Epithelial cell of alveolus of lung (primary cell): ENCODE measurements around the gene POU2F3. TPM values are rescaled to one million over a fixed set of nuclear protein-coding genes. Genes with fewer than 3 reads are reported as not detected.

Experiments
- total RNA-seq: library from RNA; depleted of rRNA; stranded (reverse); fragments of >200 nt; gene quantifications from 2 replicates; pipeline ENCODE4 v1.2.1, GENCODE V29; 2015

POU2F3 gene
- not detected in 2 replicates for total RNA-seq

DNA sequence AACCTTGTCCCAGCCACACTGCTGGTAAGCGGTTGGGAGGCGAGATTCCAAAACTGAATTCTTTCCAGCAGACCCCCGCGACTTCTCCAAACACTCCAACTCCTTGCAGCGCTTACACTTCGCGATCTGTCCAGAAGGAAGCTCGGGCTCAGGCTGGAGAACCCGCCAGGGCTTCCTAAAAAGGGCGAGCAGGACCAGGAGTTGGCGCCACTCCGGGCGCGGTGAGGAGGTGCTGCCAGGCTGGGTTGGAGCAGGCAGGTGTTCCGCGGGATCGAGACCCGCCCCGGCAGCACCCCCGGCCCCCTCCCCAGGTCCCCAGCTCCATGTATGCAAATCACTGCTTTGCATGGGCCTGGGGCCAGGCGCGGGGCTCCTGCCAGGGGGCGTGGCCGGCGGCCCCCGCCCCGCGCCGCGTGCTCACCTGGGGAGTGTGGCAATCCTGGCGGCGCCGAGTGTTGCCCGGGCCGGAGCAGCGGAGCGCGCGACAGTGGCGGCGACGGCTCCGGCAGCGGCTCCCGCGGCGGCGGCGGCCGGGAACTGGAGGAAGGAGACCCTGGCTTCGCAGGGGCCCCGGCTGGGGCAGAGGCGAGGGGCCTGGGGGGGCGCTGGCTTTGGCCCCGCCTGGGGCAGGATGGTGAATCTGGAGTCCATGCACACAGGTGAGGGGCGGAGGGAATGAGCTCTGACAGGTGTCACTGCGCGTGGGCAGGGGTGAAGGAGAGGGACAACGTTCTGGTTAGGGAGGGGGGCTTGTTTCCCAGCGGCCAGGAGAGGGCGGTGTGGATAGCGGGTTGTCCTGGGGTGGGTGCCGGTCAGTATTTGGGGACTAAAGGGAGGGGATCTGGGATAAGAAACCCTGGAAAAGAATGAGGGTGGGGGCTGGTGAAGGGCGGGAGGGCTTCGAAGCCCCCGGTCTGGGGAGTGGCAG lies at the start of gene POU2F3:
POU2F3 (plus strand) TSS at position 428 of the 928 bp plus-strand sequence; CDS start at position 632, 204 bp downstream.

DNA sequence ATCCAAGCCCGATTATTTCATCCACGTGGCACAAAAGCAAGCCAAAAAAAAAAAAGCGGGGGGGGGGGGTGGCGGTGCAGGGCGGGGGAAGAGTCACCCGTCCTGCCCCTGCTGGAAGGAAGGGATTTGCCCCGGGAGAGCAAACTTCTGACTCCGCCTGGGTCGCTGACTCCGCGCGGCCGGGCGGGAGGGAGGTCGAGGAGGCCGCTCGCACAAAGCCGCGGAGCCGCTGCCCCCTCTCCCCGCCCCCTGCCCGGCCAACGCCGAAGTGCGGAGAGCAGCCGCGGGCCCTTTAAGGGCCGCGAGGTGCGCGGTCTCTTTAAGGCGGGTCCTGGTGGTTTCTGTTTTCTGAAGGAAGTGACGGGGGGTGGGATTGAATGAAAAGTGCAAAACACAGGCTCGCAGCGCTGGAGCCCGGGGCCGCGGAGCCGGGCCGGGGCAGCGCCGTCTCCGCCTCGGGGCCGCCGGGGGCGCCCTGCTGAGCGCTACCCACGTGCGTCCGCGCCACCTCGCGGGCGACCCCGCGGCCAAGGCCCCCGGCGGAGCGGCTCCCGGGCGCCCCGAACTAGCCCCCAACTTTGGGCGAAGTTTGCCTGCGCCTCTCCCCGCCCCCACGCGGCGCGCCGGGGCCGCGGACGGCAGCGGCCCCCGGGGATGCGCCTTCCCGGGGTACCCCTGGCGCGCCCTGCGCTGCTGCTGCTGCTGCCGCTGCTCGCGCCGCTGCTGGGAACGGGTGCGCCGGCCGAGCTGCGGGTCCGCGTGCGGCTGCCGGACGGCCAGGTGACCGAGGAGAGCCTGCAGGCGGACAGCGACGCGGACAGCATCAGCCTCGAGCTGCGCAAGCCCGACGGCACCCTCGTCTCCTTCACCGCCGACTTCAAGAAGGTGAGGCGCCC lies 29.1 kb upstream of the POU2F3 start, which contains the start of gene OAF:
OAF (plus strand) TSS at position 407 of the 896 bp plus-strand sequence; CDS start at position 655, 248 bp downstream.

DNA sequence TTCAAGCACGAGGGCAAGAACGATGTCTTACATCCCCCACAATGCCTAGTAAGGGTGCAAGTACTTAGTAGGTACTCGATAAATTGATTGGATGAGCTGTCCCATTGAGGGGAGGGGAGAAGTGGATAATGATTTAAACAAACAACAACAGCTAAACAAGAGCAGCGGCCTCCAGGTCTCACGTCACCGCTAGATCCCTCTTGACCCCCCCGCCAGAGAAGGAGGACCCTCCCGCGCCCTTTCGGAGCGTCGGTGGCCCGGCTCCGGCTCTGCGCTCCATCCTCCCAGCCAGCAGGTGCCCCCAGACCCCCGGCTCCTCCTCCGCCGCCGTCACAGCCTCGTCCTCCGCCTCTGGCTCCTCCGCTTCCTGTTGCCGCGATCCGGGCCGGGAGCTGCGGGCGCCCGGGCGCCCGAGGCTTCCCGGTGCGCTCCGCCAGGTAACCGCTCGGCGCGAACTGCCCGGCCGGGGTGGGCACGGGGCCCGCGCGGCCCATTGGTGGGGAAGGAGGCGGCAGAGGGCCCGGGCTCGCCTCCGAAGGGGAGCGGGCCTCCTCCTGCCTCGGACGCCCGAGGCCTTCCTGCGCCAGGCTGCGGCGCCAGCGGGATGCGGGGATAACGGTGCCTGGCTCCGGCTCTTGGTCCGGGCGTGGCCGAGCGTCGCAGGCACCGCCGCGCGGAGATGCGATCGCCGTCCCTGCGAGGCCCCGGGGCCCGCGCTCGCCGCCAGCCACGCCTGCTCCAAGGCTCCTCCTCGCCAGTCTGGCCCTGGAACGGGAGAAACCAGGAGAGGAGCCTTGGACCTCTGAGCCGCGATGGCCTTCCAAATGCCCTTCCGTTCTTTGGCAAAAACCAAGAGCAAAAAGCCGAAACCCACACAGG lies 85.2 kb downstream of the POU2F3 start, which contains the start of gene TLCD5:
TLCD5 (plus strand) TSS at position 368 of the 879 bp plus-strand sequence. CDS start 2,143 bp downstream, outside the sequence.

DNA sequence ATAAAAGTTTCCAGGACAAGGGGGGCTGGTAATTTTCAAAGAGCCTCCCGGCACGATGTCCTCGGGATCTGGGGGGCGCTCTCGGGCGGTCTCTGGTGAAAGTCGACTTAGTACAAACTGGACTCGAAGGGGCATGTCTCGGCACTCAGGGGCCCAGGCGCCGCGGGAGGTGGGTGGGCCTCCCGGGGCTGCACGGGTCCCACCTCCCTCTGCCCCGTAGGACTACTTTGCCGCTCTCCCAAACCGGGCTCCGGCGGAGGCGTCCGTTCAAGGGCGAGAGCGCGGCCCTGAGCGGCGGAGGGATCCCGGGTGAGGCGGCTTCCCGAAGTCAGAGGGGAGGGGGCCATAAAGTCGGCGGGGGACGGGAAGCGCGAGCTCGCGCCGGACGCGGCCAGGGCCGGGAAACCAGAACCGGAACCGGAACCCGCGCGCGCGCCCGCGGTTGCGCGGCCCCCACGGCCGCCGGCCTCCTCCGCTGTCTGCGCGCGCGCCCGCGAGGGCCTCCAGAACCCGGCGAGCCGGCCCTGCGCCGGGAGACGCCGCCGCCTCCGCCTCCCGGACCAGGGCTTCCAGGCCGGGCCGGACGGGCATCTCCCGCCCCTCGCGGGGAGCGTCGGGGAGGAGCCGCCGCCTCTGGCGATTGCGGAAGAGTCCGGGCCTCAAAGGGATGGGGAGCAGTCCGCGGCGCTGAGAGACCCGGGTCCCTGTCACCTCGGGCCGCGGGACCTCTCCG lies 96.1 kb downstream of the POU2F3 start, which contains the start of gene ARHGEF12:
ARHGEF12 (plus strand) TSS at position 506 of the 733 bp plus-strand sequence. CDS start 831 bp downstream, outside the sequence.

Other genes starting within 250 kb of the POU2F3 start
- 0.13 TPM in 1 of 2 replicates, not detected in the other for gene TRIM29, start 102.0 kb upstream of the POU2F3 start, total RNA-seq
- 65.8 and 106 TPM in 2 replicates for gene OAF, start 29.1 kb upstream of the POU2F3 start, total RNA-seq
- 5.8 and 6.0 TPM in 2 replicates for gene TLCD5, start 85.2 kb downstream of the POU2F3 start, total RNA-seq
- gene ARHGEF12, start 96.3 kb downstream of the POU2F3 start, total RNA-seq: 43.8 and 59.5 TPM in 2 replicates